Measurements from ENCODE around the gene DNAI1.

DNA sequence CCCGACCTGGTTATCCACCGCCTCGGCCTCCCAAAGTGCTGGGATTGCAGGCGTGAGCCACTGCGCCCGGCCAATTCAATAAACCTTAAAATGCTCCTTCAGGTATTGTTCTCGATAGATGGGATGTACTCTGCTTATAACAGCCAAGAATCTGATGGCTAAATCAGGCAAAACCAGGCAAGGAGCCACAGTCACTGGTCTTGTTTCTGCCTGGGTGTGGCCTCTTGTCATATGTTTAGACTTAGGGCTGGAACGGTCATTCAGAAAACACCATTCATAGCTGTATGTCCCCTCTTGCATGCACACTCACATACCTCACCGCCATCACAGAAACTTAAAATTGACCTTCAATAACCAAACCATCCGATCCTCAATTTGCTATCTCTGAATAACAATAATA, 8.0 kb upstream of the DNAI1 start:
- TF ChIP-seq CTCF (IDR thresholded peaks at IDR 0.05): no peak
- no peak for TF ChIP-seq MYC (IDR thresholded peaks at IDR 0.05; ENCODE audit: borderline replicate concordance, low read length)
- TF ChIP-seq, protein P1, sequence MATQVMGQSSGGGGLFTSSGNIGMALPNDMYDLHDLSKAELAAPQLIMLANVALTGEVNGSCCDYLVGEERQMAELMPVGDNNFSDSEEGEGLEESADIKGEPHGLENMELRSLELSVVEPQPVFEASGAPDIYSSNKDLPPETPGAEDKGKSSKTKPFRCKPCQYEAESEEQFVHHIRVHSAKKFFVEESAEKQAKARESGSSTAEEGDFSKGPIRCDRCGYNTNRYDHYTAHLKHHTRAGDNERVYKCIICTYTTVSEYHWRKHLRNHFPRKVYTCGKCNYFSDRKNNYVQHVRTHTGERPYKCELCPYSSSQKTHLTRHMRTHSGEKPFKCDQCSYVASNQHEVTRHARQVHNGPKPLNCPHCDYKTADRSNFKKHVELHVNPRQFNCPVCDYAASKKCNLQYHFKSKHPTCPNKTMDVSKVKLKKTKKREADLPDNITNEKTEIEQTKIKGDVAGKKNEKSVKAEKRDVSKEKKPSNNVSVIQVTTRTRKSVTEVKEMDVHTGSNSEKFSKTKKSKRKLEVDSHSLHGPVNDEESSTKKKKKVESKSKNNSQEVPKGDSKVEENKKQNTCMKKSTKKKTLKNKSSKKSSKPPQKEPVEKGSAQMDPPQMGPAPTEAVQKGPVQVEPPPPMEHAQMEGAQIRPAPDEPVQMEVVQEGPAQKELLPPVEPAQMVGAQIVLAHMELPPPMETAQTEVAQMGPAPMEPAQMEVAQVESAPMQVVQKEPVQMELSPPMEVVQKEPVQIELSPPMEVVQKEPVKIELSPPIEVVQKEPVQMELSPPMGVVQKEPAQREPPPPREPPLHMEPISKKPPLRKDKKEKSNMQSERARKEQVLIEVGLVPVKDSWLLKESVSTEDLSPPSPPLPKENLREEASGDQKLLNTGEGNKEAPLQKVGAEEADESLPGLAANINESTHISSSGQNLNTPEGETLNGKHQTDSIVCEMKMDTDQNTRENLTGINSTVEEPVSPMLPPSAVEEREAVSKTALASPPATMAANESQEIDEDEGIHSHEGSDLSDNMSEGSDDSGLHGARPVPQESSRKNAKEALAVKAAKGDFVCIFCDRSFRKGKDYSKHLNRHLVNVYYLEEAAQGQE (IDR thresholded peaks at IDR 0.05): no peak
- TF ChIP-seq EP300 (IDR thresholded peaks at IDR 0.05): no peak
